Smooth muscle cell of the pulmonary artery (primary cell): ENCODE data around the gene NSMCE4A. TPM values are rescaled to one million over a fixed set of nuclear protein-coding genes. Genes with fewer than 3 reads are reported as not detected.

ENCODE experiments used
- total RNA-seq: library from RNA; depleted of rRNA; stranded (reverse); fragments of >200 nt; gene quantifications from 2 replicates; pipeline ENCODE4 v1.2.3, GENCODE V29; 2014

NSMCE4A gene, protein sequence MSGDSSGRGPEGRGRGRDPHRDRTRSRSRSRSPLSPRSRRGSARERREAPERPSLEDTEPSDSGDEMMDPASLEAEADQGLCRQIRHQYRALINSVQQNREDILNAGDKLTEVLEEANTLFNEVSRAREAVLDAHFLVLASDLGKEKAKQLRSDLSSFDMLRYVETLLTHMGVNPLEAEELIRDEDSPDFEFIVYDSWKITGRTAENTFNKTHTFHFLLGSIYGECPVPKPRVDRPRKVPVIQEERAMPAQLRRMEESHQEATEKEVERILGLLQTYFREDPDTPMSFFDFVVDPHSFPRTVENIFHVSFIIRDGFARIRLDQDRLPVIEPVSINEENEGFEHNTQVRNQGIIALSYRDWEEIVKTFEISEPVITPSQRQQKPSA
- total RNA-seq = 11.5 and 12.6 TPM in 2 replicates

DNA sequence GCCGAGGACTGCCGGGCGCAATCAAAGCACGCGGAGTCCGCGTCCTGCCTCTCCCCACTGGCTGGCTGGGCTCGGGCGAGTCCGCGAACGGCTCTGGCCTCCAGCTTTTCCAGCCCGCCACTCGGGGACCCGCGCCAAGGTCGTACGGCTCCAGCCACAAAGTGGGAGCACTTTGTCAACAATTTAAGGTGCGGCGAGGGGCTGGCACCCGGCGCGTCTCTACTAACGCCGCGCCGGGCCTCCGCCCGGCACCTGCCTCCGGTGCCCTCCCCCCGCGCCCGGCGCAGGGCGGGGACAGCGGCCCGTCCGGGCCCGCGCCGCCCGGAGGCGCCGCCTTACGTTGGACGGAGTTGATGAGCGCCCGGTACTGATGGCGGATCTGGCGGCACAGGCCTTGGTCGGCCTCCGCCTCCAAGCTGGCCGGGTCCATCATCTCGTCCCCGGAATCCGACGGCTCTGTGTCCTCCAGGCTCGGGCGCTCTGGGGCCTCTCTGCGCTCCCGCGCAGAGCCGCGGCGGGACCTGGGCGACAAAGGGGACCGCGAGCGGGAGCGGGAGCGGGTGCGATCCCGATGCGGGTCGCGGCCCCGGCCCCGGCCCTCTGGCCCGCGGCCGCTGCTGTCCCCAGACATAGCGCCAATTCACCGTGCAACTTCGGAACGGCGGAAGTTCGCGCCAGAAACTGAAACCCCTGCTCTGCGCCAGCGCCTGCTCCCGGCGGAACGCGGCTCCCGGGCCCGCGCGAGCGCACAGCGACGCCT, at the start of gene NSMCE4A:
NSMCE4A (minus strand) TSS at position 683 of the 760 bp plus-strand sequence; CDS start at position 631, 52 bp downstream.

GRCh38 chr10:121988361-121989324, 13.6 kb upstream of the NSMCE4A start, which contains the start of gene TACC2:
Gene TACC2 (plus strand): TSS chr10:121989163. CDS start chr10:122021982, 32,819 bp downstream.

DNA sequence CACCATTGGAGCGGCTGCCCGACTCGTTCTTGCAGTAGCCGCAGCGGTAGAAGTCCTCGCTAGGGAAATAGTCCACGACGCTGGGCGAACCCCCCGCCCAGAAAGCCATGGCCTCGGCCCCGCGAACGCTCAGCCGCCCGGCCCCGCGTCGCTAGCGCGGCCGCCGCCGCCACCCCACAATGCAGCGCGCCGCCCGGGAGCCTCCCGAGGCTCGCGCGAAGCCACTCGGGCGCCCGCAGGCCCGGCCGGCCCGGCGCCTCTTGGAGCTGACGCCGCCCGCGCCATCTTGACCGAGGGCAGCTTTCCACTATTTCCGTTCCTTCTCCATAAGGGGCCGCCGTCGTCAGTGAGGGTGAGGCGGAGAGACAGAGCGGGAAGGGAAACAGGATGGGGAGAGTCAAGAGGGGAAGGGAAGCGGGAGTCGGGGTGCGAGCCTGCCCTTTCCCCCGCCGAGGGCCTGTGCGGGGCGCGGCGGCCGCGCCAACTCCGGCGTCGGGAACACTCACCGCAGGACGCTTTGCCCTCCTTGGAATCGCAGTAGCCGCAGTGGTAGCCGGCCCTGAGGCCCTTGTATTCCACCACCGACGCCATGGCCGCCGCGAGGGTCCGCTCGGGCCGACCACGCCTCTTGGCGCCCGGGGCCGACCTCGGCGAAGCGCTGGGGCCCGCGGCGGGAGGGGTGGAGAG, 47.0 kb downstream of the NSMCE4A start, which contains the start of gene ATE1:
ATE1 (minus strand) TSS at position 191 of the 687 bp plus-strand sequence; CDS start at position 109, 82 bp downstream.

Other genes starting within 250 kb of the NSMCE4A start
- gene ATE1, start 47.2 kb downstream of the NSMCE4A start, total RNA-seq = 29.0 and 30.2 TPM in 2 replicates
- 5.7 and 8.8 TPM in 2 replicates for gene TACC2, start 13.9 kb upstream of the NSMCE4A start, total RNA-seq